GM04503 (cell line): ENCODE measurements around the gene RNF11.
"Not testable (repeated sequence)": the region's sequence is repeated elsewhere in the genome, so short reads cannot be mapped to it uniquely, and the experiment has no call there.

Source experiments
- DNase-seq: peaks from one replicate; pipeline ENCODE4 v3.0.0-alpha.2; 2012; ENCODE audit warnings: low read depth

Gene RNF11

GRCh38 chr1:51228471-51228870, 7.6 kb upstream of the RNF11 start:
- DNase-seq, result not testable (repeated sequence)

GRCh38 chr1:51230501-51231078, 5.5 kb upstream of the RNF11 start:
- no peak for DNase-seq

GRCh38 chr1:51231120-51231519, 5.0 kb upstream of the RNF11 start:
- no peak for DNase-seq

GRCh38 chr1:51231896-51232295, 4.2 kb upstream of the RNF11 start:
- no peak for DNase-seq

- DNase-seq, result not testable (repeated sequence)
Observed at GRCh38 chr1:51234236-51234635, 1.8 kb upstream of the RNF11 start.

- no peak for DNase-seq
Observed at GRCh38 chr1:51234721-51235425, 1.2 kb upstream of the RNF11 start.

- no peak for DNase-seq
Observed at GRCh38 chr1:51236531-51237350, 668 bp downstream of the RNF11 start.

- no peak for DNase-seq
Observed at GRCh38 chr1:51237351-51238033, 1.4 kb downstream of the RNF11 start.

GRCh38 chr1:51238034-51238403, 1.9 kb downstream of the RNF11 start:
- no peak for DNase-seq

GRCh38 chr1:51240084-51240483, 4.0 kb downstream of the RNF11 start:
- no peak for DNase-seq

- no peak for DNase-seq
Observed at GRCh38 chr1:51241119-51241518, 5.0 kb downstream of the RNF11 start.

- no peak for DNase-seq
Observed at GRCh38 chr1:51242546-51242945, 6.5 kb downstream of the RNF11 start.

- no peak for DNase-seq
Observed at GRCh38 chr1:51247022-51247421, 10.9 kb downstream of the RNF11 start.

GRCh38 chr1:51247499-51247898, 11.4 kb downstream of the RNF11 start:
- no peak for DNase-seq

- no peak for DNase-seq
Observed at GRCh38 chr1:51249445-51249844, 13.4 kb downstream of the RNF11 start.

GRCh38 chr1:51250729-51251128, 14.7 kb downstream of the RNF11 start:
- not testable (repeated sequence) for DNase-seq

GRCh38 chr1:51251165-51251564, 15.1 kb downstream of the RNF11 start:
- not testable (repeated sequence) for DNase-seq

- DNase-seq, result no peak
Observed at GRCh38 chr1:51252366-51252765, 16.3 kb downstream of the RNF11 start.

GRCh38 chr1:51253691-51254090, 17.6 kb downstream of the RNF11 start:
- DNase-seq, result no peak

GRCh38 chr1:51255331-51255730, 19.3 kb downstream of the RNF11 start:
- no peak for DNase-seq

- DNase-seq, result no peak
Observed at GRCh38 chr1:51263147-51263877, 27.2 kb downstream of the RNF11 start.

GRCh38 chr1:51264451-51264850, 28.4 kb downstream of the RNF11 start:
- peak; percentile 89 for DNase-seq
